Activated B cell treated with CpG ODN at 0.5 μM for 24 hours (primary cell): ENCODE results near the gene TNNI3K. TPM values are rescaled to one million over a fixed set of nuclear protein-coding genes. Genes with fewer than 3 reads are reported as not detected.

Experiments
- ATAC-seq: fragments of 200-7000 bp; cut with Tn5 transposase; one replicate; pipeline ENCODE4 v1.10.0; 2021; ENCODE audit warnings: low read depth, mild to moderate bottlenecking, moderate library complexity
- CTCF ChIA-PET: fragments of 350-600 bp; sonication (Branson Sonifier 250); formaldehyde crosslinking; loops from one replicate; lab custom pipeline; 2021; ENCODE audit warnings: antibody characterized with exemption; lab: Charles Lee
- POLR2A ChIA-PET: fragments of 350-600 bp; sonication (Branson Sonifier 250); formaldehyde crosslinking; loops from one replicate; lab custom pipeline; 2021; ENCODE audit warnings: antibody characterized with exemption; lab: Charles Lee
- DNase-seq: peaks from one replicate; pipeline ENCODE4 v3.0.0; 2022
- H3K27ac Mint-ChIP-seq: one replicate; pipeline ENCODE4 v1.8.0; 2020; ENCODE audit warnings: mixed read lengths
- H3K27me3 Mint-ChIP-seq: one replicate; pipeline ENCODE4 v1.8.0; 2021; ENCODE audit warnings: mixed read lengths
- H3K36me3 Mint-ChIP-seq: one replicate; pipeline ENCODE4 v1.8.0; 2021; ENCODE audit warnings: low read depth, mixed read lengths
- H3K4me1 Mint-ChIP-seq: one replicate; pipeline ENCODE4 v1.8.0; 2021; ENCODE audit warnings: mixed read lengths
- H3K4me3 Mint-ChIP-seq: one replicate; pipeline ENCODE4 v1.8.0; 2020; ENCODE audit warnings: mild to moderate bottlenecking, mixed read lengths
- H3K9me3 Mint-ChIP-seq: one replicate; pipeline ENCODE4 v1.8.0; 2020; ENCODE audit warnings: mixed read lengths
- intact Hi-C: fragments of 100-400 bp; cut with micrococcal nuclease; formaldehyde crosslinking; loops from one replicate; pipeline ENCODE4 v1.15.1; 2024
- total RNA-seq: library from RNA; stranded (reverse); gene quantifications from 2 replicates; pipeline ENCODE4 v1.2.3, GENCODE V29; 2022
- TF ChIP-seq, protein P1 (sequence below): fragments of 200-600 bp; IDR thresholded peaks from one replicate; pipeline ENCODE4 v1.8.0; 2022; ENCODE audit warnings: antibody characterized with exemption, mild to moderate bottlenecking

The TNNI3K gene
- total RNA-seq, 1 donor from 2014 or later, result not detected

DNA sequence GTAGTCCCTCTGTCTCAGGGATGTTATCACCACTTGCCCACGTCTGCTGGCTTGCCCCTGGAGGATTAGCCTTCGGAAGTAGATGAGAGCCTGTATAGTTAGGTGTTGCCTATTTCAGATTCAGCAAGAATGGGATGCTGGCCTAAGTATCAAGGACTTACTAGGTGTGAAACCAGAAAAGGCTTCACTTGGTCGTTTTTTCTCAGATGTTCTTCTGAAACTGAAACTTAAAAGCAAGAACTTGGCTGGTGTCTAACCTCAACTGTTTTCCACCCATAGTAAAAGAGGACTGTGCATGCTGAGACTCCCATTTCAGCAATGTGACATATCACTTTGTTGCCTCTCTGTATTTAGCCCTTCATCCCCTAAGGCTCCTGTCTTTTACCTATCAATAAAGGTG, 344.2 kb downstream of the TNNI3K start:
- intact Hi-C loops, result no loop called here
- H3K27ac Mint-ChIP-seq, result no peak overlapping the region
- TF ChIP-seq, protein P1, sequence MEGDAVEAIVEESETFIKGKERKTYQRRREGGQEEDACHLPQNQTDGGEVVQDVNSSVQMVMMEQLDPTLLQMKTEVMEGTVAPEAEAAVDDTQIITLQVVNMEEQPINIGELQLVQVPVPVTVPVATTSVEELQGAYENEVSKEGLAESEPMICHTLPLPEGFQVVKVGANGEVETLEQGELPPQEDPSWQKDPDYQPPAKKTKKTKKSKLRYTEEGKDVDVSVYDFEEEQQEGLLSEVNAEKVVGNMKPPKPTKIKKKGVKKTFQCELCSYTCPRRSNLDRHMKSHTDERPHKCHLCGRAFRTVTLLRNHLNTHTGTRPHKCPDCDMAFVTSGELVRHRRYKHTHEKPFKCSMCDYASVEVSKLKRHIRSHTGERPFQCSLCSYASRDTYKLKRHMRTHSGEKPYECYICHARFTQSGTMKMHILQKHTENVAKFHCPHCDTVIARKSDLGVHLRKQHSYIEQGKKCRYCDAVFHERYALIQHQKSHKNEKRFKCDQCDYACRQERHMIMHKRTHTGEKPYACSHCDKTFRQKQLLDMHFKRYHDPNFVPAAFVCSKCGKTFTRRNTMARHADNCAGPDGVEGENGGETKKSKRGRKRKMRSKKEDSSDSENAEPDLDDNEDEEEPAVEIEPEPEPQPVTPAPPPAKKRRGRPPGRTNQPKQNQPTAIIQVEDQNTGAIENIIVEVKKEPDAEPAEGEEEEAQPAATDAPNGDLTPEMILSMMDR, result no peak
- H3K36me3 Mint-ChIP-seq, result no peaks in the 10 kb centered on the region
- no peak overlapping the region for H3K4me3 Mint-ChIP-seq
- H3K9me3 Mint-ChIP-seq, result no peaks in the 10 kb centered on the region
- no peaks in the 10 kb centered on the region for H3K27me3 Mint-ChIP-seq
- ATAC-seq (no peak), DNase-seq (no peak)
- POLR2A ChIA-PET, result no interaction called here
- H3K4me1 Mint-ChIP-seq, result peaks cover 4% of the 10 kb centered on the region
- CTCF ChIA-PET, result no interaction called here

DNA sequence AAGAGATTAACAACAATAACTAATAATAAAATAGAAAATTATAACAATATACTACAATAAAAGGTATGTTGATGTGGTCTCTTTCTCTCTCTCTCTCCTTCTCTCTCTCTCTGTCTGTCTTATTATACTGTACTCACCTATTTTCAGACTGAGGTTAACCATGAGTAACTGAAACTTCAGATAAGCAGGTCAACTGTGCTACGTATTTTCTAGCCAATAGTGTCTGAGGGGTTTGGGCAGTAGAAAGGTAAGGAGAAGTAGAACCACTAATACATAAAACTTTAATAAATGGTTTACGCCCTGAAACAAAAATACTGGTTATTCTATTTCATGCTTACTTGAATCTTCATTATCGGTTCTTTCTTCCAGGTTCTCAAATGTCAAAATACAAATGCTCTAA, 348.2 kb downstream of the TNNI3K start:
- Mint-ChIP-seq H3K27me3 (no peaks in the 10 kb centered on the region), H3K9me3 (no peaks in the 10 kb centered on the region), H3K4me3 (no peak overlapping the region), H3K36me3 (no peaks in the 10 kb centered on the region), H3K4me1 (peaks cover 4% of the 10 kb centered on the region), H3K27ac (no peak overlapping the region)
- intact Hi-C loops, result no loop called here
- TF ChIP-seq, protein P1, result no peak
- no peak for ATAC-seq
- ChIA-PET POLR2A (no interaction called here), CTCF (no interaction called here)
- DNase-seq, result no peak

DNA sequence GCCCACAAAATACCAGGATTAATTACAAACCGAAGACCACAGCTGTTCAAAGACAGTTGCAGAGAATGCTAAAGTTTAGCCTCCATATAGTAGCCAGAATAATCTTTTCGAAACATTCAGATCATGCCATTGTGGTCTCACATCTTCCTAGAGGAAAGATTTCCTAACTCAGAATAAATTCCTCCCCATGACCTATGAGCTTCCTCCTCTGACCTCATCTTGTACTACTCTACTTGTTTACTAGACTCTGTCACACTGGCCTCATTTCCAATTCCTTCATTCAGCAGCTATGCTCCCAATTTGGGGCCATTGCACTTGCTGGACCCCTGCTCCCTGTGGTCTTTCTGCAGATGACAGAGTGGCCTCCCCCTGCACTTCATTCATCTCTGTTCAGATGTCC, 349.0 kb downstream of the TNNI3K start:
- ATAC-seq, result no peak
- Mint-ChIP-seq H3K9me3 (no peaks in the 10 kb centered on the region), H3K4me3 (no peak overlapping the region), H3K27me3 (no peaks in the 10 kb centered on the region), H3K27ac (no peak overlapping the region), H3K4me1 (peaks cover 4% of the 10 kb centered on the region), H3K36me3 (no peaks in the 10 kb centered on the region)
- DNase-seq, result no peak
- CTCF ChIA-PET, result no interaction called here
- POLR2A ChIA-PET, result no interaction called here
- TF ChIP-seq, protein P1, result no peak
- intact Hi-C loops, result no loop called here

DNA sequence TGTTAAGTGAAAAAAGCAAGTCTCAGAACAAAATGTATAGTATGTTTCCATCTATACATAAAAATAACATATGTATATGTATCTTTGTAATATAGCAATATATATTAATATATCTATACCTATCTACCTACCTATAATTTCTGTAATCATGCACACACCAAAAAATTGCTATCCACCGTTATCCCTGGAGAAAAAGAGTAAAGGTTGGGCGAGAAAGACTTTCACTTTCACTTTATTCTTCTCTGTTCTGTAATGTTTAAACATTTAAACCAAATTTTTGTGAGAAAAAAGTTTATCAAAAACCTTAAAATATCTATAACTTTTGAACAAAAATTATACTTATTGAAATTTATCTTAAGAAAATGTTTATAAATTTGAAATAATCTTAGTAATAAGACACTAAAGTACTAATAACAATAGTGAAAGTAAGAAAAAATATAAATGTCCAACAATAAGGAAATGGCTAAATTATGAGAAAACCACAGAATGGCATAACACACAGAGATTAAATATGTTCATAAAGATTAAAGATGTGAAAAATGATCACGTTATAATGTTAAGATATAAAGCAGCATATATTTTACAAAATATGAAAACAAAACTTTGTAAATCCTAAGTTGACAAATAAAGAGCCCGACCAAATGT, 351.2 kb downstream of the TNNI3K start:
- Mint-ChIP-seq H3K4me1 (no peaks in the 10 kb centered on the region), H3K36me3 (no peaks in the 10 kb centered on the region), H3K27ac (no peak overlapping the region), H3K9me3 (no peaks in the 10 kb centered on the region), H3K27me3 (no peaks in the 10 kb centered on the region), H3K4me3 (peak overlapping the region; percentile 48)
- TF ChIP-seq, protein P1, result no peak
- intact Hi-C loops, result no loop called here
- ChIA-PET POLR2A (no interaction called here), CTCF (no interaction called here)
- DNase-seq (no peak), ATAC-seq (no peak)

DNA sequence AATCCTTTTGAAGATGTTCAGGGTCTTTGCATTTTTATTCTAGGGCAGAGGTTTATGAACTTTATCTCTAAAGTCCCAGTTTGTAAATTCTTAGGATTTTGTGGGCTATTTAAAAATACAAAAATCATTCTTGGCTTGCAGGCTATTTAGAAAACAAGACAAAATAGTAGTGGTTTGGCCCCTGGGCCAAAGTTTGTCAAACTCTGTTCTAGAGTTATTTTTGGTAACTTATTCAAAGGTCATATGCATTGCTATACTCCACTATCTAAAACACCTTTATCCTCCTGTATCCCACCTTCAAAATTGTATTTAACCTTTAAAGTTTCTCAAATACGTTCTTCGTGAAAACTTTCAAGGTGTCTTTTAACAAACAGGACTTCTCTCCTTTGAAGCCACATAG, 352.7 kb downstream of the TNNI3K start:
- intact Hi-C loops, result no loop called here
- no peaks in the 10 kb centered on the region for H3K27me3 Mint-ChIP-seq
- DNase-seq, result no peak
- TF ChIP-seq, protein P1, result no peak
- no peak overlapping the region for H3K27ac Mint-ChIP-seq
- no peak for ATAC-seq
- ChIA-PET CTCF (no interaction called here), POLR2A (no interaction called here)
- no peaks in the 10 kb centered on the region for H3K4me1 Mint-ChIP-seq
- no peaks in the 10 kb centered on the region for H3K9me3 Mint-ChIP-seq
- H3K4me3 Mint-ChIP-seq, result no peak overlapping the region
- no peaks in the 10 kb centered on the region for H3K36me3 Mint-ChIP-seq
